NT2/D1 (cell line): ENCODE data around the gene PRAMEF17.
"Not testable (repeated sequence)": the region's sequence is repeated elsewhere in the genome, so short reads cannot be mapped to it uniquely, and the experiment has no call there.

Experiments used
- DNase-seq: peaks from one replicate; pipeline ENCODE4 v3.0.0-alpha.2; 2011; ENCODE audit warnings: low read depth, low spot score
- H3K27me3 ChIP-seq: 2 replicates; pipeline ENCODE4 v1.6.0; 2011; ENCODE audit warnings: mild to moderate bottlenecking; ENCODE audit not compliant: insufficient read length, insufficient read depth
- H3K36me3 ChIP-seq: 2 replicates; pipeline ENCODE4 v1.6.1; 2011; ENCODE audit warnings: mild to moderate bottlenecking, low read length, mixed read lengths; ENCODE audit not compliant: insufficient read depth, insufficient read length
- H3K4me1 ChIP-seq: 2 replicates; pipeline ENCODE4 v1.5.1; 2011; ENCODE audit not compliant: insufficient read depth, insufficient read length
- H3K4me3 ChIP-seq: 2 replicates; pipeline ENCODE4 v1.5.1; 2011; ENCODE audit warnings: low read depth; ENCODE audit not compliant: insufficient read length
- H3K9ac ChIP-seq: 2 replicates; pipeline ENCODE4 v1.6.0; 2011; ENCODE audit warnings: low read depth; ENCODE audit not compliant: insufficient read length
- H3K9me3 ChIP-seq: 2 replicates; pipeline ENCODE4 v1.5.1; 2011; ENCODE audit warnings: mild to moderate bottlenecking, low read length; ENCODE audit not compliant: insufficient read depth

The PRAMEF17 gene

GRCh38 chr1:13389332-13389731 is at the start of gene PRAMEF17:
Gene PRAMEF17 (plus strand): TSS chr1:13389632. CDS start chr1:13389658, 26 bp downstream.
- H3K4me3 ChIP-seq, H3K9me3 ChIP-seq, H3K4me1 ChIP-seq, H3K27me3 ChIP-seq, DNase-seq, H3K36me3 ChIP-seq, H3K9ac ChIP-seq: not testable (repeated sequence)

- H3K36me3 ChIP-seq, H3K9ac ChIP-seq, H3K4me1 ChIP-seq, H3K4me3 ChIP-seq, H3K27me3 ChIP-seq, H3K9me3 ChIP-seq, DNase-seq: not testable (repeated sequence)
Measured at GRCh38 chr1:13342496-13342895, 46.9 kb upstream of the PRAMEF17 start.

- not testable (repeated sequence) for H3K4me3 ChIP-seq, H3K9me3 ChIP-seq, H3K9ac ChIP-seq, H3K27me3 ChIP-seq, H3K4me1 ChIP-seq, H3K36me3 ChIP-seq, DNase-seq
Measured at GRCh38 chr1:13347034-13347433, 42.4 kb upstream of the PRAMEF17 start, which contains the start of gene PRAMEF14. Gene PRAMEF14 (minus strand): TSS chr1:13347134. CDS start chr1:13345314, 1,820 bp downstream.

GRCh38 chr1:13353476-13353875 is 36.0 kb upstream of the PRAMEF17 start:
- DNase-seq, result not testable (repeated sequence)

GRCh38 chr1:13354475-13354874 is 35.0 kb upstream of the PRAMEF17 start:
- not testable (repeated sequence) for DNase-seq, H3K27me3 ChIP-seq, H3K9me3 ChIP-seq, H3K4me3 ChIP-seq, H3K9ac ChIP-seq, H3K4me1 ChIP-seq, H3K36me3 ChIP-seq

More at GRCh38 chr1:13353476-13353875, 36.0 kb upstream of the PRAMEF17 start:
- H3K4me3 ChIP-seq, H3K9me3 ChIP-seq, H3K36me3 ChIP-seq, H3K4me1 ChIP-seq, H3K27me3 ChIP-seq, H3K9ac ChIP-seq: not testable (repeated sequence)

- not testable (repeated sequence) for H3K9me3 ChIP-seq, H3K27me3 ChIP-seq, H3K4me1 ChIP-seq, H3K9ac ChIP-seq, H3K4me3 ChIP-seq, H3K36me3 ChIP-seq
- peak; percentile 42 for DNase-seq
Measured at GRCh38 chr1:13356774-13357173, 32.7 kb upstream of the PRAMEF17 start.

GRCh38 chr1:13362364-13362763 is 27.1 kb upstream of the PRAMEF17 start:
- H3K27me3 ChIP-seq, H3K4me3 ChIP-seq, DNase-seq, H3K4me1 ChIP-seq, H3K36me3 ChIP-seq, H3K9me3 ChIP-seq, H3K9ac ChIP-seq: not testable (repeated sequence)

GRCh38 chr1:13364928-13365327 is 24.5 kb upstream of the PRAMEF17 start:
- H3K9ac ChIP-seq, H3K27me3 ChIP-seq, H3K4me3 ChIP-seq, H3K9me3 ChIP-seq, DNase-seq, H3K36me3 ChIP-seq, H3K4me1 ChIP-seq: not testable (repeated sequence)

- H3K36me3 ChIP-seq, H3K27me3 ChIP-seq, DNase-seq, H3K9me3 ChIP-seq, H3K4me1 ChIP-seq, H3K9ac ChIP-seq, H3K4me3 ChIP-seq: not testable (repeated sequence)
Measured at GRCh38 chr1:13366536-13366935, 22.9 kb upstream of the PRAMEF17 start.

GRCh38 chr1:13368544-13368943 is 20.9 kb upstream of the PRAMEF17 start:
- not testable (repeated sequence) for H3K4me1 ChIP-seq, H3K4me3 ChIP-seq, H3K36me3 ChIP-seq, H3K9me3 ChIP-seq, H3K9ac ChIP-seq, DNase-seq, H3K27me3 ChIP-seq

- DNase-seq, H3K9me3 ChIP-seq, H3K4me1 ChIP-seq, H3K9ac ChIP-seq, H3K4me3 ChIP-seq, H3K36me3 ChIP-seq, H3K27me3 ChIP-seq: not testable (repeated sequence)
Measured at GRCh38 chr1:13378983-13379382, 10.4 kb upstream of the PRAMEF17 start.

- not testable (repeated sequence) for H3K9ac ChIP-seq, H3K4me1 ChIP-seq, H3K9me3 ChIP-seq, DNase-seq, H3K4me3 ChIP-seq, H3K27me3 ChIP-seq, H3K36me3 ChIP-seq
Measured at GRCh38 chr1:13380380-13380779, 9.1 kb upstream of the PRAMEF17 start.

- not testable (repeated sequence) for H3K27me3 ChIP-seq, DNase-seq, H3K36me3 ChIP-seq, H3K4me1 ChIP-seq, H3K4me3 ChIP-seq, H3K9ac ChIP-seq, H3K9me3 ChIP-seq
Measured at GRCh38 chr1:13393004-13393403, 3.6 kb downstream of the PRAMEF17 start.
